IMR-90 (cell line): ENCODE data around the gene KDELR1.

Experiments
- CEBPB ChIP-seq: IDR thresholded peaks from 2 replicates; pipeline ENCODE4 v1.6.1; 2012; ENCODE audit warnings: low read depth, low read length, improper control_type of control experiment
- ELK1 ChIP-seq: fragments of 150-350 bp; IDR thresholded peaks from 2 replicates; pipeline ENCODE4 v1.6.1; 2016; ENCODE audit warnings: low read depth, mild to moderate bottlenecking, low read length, moderate library complexity, borderline replicate concordance
- MXI1 ChIP-seq: IDR thresholded peaks from 2 replicates; pipeline ENCODE4 v1.6.1; 2012; ENCODE audit warnings: low read depth, mild to moderate bottlenecking, low read length, moderate library complexity, borderline replicate concordance
- POLR2A ChIP-seq: IDR thresholded peaks from 2 replicates; pipeline ENCODE4 v1.6.1; 2012; ENCODE audit warnings: mild to moderate bottlenecking, low read depth, low read length
- RCOR1 ChIP-seq: IDR thresholded peaks from 2 replicates; pipeline ENCODE4 v1.6.1; 2012; ENCODE audit warnings: mild to moderate bottlenecking, low read length, improper control_type of control experiment; ENCODE audit not compliant: insufficient replicate concordance
- RFX5 ChIP-seq: IDR thresholded peaks from 2 replicates; pipeline ENCODE4 v1.8.0; 2012; ENCODE audit warnings: low read depth, mild to moderate bottlenecking, low read length, moderate library complexity
- TF ChIP-seq, protein P1 (sequence below): conservative IDR thresholded peaks from 2 replicates; pipeline ENCODE4 v1.5.1; 2012; ENCODE audit warnings: mild to moderate bottlenecking, low read depth, low read length, improper control_type of control experiment

- TF ChIP-seq ELK1 (no peak), MXI1 (no peak), POLR2A (no peak), RFX5 (no peak), CEBPB (no peak), RCOR1 (no peak)
- TF ChIP-seq, protein P1, sequence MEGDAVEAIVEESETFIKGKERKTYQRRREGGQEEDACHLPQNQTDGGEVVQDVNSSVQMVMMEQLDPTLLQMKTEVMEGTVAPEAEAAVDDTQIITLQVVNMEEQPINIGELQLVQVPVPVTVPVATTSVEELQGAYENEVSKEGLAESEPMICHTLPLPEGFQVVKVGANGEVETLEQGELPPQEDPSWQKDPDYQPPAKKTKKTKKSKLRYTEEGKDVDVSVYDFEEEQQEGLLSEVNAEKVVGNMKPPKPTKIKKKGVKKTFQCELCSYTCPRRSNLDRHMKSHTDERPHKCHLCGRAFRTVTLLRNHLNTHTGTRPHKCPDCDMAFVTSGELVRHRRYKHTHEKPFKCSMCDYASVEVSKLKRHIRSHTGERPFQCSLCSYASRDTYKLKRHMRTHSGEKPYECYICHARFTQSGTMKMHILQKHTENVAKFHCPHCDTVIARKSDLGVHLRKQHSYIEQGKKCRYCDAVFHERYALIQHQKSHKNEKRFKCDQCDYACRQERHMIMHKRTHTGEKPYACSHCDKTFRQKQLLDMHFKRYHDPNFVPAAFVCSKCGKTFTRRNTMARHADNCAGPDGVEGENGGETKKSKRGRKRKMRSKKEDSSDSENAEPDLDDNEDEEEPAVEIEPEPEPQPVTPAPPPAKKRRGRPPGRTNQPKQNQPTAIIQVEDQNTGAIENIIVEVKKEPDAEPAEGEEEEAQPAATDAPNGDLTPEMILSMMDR = no peak
Measured at GRCh38 chr19:48417421-48417820, 26.1 kb upstream of the KDELR1 start.
